PFSK-1 (cell line): ENCODE data around the gene AP1B1.

Source experiments
- FOXP2 ChIP-seq: optimal IDR thresholded peaks from 2 replicates; pipeline ENCODE3; 2011; ENCODE audit warnings: borderline replicate concordance, control low read depth, inconsistent platforms; ENCODE audit not compliant: insufficient read depth; ENCODE audit errors: extremely low read length, extremely low read depth
- POLR2AphosphoS5 ChIP-seq: IDR thresholded peaks from 2 replicates; pipeline ENCODE4 v1.6.1; 2012; ENCODE audit warnings: low read depth, mild to moderate bottlenecking, control low read depth, low read length, moderate library complexity
- SIN3A ChIP-seq: IDR thresholded peaks from 2 replicates; pipeline ENCODE4 v1.6.1; 2012; ENCODE audit warnings: mild to moderate bottlenecking, low read length, moderate library complexity, borderline replicate concordance; ENCODE audit not compliant: insufficient read depth
- TAF1 ChIP-seq: IDR thresholded peaks from 2 replicates; pipeline ENCODE4 v1.6.1; 2012; ENCODE audit warnings: low read length, control low read depth, borderline replicate concordance; ENCODE audit not compliant: insufficient read depth
- TF ChIP-seq, protein P1 (sequence below), 2 experiments: IDR thresholded peaks; 2 replicates each; pipeline versions ENCODE4 v1.6.1 to v1.8.0; 2011 to 2012; ENCODE audit warnings: low read depth in 2 of 2, low read length in 2 of 2, control low read depth in 1 of 2, inconsistent platforms in 1 of 2, mild to moderate bottlenecking in 1 of 2, moderate library complexity in 1 of 2; ENCODE audit not compliant: insufficient read depth in 1 of 2

AP1B1 gene

DNA sequence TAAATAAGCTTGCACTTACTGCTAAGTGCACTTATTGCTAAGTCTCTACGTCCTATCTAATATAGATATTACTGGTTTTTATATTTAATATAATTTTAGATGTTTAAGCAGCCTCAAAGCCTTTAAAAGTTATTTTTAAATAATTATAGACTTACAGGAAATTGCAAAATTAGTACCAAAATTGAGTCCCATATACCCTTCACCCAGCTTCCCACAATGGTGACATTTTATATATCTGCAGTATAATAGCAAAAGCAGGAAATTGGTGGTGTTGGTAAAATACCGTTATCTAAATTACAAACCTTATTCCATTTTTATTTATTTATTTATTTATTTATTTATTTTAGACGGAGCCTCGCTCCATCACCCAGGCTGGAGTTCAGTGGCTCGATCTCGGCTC lies 1.9 kb upstream of the AP1B1 start:
- TF ChIP-seq, protein P1, sequence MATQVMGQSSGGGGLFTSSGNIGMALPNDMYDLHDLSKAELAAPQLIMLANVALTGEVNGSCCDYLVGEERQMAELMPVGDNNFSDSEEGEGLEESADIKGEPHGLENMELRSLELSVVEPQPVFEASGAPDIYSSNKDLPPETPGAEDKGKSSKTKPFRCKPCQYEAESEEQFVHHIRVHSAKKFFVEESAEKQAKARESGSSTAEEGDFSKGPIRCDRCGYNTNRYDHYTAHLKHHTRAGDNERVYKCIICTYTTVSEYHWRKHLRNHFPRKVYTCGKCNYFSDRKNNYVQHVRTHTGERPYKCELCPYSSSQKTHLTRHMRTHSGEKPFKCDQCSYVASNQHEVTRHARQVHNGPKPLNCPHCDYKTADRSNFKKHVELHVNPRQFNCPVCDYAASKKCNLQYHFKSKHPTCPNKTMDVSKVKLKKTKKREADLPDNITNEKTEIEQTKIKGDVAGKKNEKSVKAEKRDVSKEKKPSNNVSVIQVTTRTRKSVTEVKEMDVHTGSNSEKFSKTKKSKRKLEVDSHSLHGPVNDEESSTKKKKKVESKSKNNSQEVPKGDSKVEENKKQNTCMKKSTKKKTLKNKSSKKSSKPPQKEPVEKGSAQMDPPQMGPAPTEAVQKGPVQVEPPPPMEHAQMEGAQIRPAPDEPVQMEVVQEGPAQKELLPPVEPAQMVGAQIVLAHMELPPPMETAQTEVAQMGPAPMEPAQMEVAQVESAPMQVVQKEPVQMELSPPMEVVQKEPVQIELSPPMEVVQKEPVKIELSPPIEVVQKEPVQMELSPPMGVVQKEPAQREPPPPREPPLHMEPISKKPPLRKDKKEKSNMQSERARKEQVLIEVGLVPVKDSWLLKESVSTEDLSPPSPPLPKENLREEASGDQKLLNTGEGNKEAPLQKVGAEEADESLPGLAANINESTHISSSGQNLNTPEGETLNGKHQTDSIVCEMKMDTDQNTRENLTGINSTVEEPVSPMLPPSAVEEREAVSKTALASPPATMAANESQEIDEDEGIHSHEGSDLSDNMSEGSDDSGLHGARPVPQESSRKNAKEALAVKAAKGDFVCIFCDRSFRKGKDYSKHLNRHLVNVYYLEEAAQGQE (IDR thresholded peaks at IDR 0.05; ENCODE audit: insufficient read depth in 1 of 2, low read depth in 2 of 2, low read length in 2 of 2) = no peak
- TF ChIP-seq SIN3A (no peak), FOXP2 (no peak), TAF1 (no peak), POLR2AphosphoS5 (no peak)

DNA sequence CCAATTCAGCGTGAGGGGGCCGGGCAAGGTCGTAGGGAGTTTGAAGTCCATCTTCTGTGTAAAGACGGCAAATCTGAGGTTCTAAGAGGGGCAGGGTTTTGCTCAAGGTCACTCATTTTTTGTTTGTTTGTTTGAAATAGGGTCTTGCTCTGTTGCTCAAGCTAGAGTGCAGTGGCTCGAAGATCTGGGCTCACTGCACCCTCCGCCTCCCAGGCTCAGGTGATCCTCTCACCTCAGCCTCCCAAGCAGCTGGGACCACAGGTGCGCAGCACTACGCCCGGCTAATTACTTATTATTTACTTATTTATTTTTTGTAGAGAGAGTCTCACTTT lies 355 bp upstream of the AP1B1 start:
- TF ChIP-seq POLR2AphosphoS5 = no peak
- no peak for TF ChIP-seq TAF1
- TF ChIP-seq FOXP2 = no peak
- TF ChIP-seq, protein P1 (IDR thresholded peaks at IDR 0.05; ENCODE audit: insufficient read depth in 1 of 2, low read depth in 2 of 2, low read length in 2 of 2) = no peak
- no peak for TF ChIP-seq SIN3A

DNA sequence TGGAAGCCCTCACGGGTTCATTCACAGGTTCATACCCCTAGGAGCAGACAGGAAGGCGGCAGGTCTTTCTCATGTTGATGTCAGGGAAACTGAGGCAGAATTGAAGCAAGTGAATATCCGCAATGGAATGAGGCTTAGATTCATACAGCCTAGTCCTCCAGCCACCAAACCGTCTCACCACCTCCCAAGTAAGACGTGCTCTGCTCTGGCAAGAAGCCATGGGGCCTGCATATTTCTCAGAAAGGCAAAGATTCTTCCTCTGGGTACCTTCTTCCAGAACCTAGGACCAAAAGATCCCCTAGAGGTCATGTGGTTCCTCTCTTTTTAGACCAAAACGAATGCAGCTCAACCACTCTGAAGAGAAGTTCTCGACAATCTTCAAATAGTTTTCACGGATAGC lies 1.7 kb downstream of the AP1B1 start:
- TF ChIP-seq TAF1 (no peak), POLR2AphosphoS5 (no peak), SIN3A (no peak), FOXP2 (no peak)
- TF ChIP-seq, protein P1 (IDR thresholded peaks at IDR 0.05; ENCODE audit: insufficient read depth in 1 of 2, low read depth in 2 of 2, low read length in 2 of 2) = no peak

DNA sequence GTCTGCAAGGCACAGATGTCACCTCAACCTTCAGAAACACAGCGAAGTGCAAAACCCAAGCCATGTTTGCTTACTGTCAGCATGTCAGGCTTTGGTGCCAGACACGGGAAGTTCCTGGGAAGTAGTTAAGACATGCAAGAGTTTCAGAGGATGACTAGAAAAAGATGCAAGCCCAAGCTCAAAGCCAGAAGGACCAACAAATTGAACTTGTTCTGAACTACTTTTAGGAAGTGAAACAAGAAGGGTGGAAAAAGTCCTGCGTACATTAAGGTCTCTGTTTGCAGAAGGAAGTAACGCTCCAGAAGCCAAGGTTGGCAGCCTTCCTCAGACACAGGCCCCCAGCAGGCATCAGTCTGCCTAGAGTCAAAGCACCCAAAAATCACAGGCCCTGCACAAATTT lies 2.6 kb downstream of the AP1B1 start:
- TF ChIP-seq TAF1 (no peak), FOXP2 (no peak), SIN3A (no peak), POLR2AphosphoS5 (no peak)
- TF ChIP-seq, protein P1 (IDR thresholded peaks at IDR 0.05; ENCODE audit: insufficient read depth in 1 of 2, low read depth in 2 of 2, low read length in 2 of 2) = no peak

DNA sequence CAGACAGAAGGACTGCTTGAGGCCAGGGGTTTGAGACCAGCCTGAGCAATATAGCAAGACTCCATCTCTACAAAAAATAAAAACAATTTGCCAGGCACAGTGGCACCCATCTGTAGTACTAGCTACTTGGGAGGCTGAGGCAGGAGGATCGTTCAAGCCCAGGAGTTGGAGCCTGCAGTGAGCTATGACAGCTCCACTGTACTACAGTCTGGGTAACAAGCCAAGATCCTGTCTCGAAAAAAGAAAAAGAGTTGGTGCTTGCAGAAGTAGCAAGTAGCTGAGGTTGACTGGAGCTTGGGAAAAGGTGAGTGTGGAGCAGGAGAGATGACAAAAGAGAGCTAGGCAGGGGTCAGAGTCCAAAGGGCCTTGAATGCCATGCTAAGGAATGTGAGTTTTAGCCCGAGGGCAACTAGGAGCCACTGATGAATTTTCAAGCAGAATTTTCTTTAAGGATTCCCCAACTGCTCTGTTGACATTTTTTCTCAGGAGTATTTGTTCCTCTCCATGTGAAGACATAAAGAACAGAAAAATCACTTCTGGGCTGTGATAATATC lies 3.1 kb downstream of the AP1B1 start:
- no peak for TF ChIP-seq FOXP2
- no peak for TF ChIP-seq SIN3A
- TF ChIP-seq POLR2AphosphoS5 = no peak
- TF ChIP-seq TAF1 = no peak
- TF ChIP-seq, protein P1 (IDR thresholded peaks at IDR 0.05; ENCODE audit: insufficient read depth in 1 of 2, low read depth in 2 of 2, low read length in 2 of 2) = no peak
